Fibroblast of pulmonary artery (primary cell): ENCODE results near the gene SH3BP4.
A peak's percentile ranks its signal among the peaks of the same experiment; 100 is the strongest.

ENCODE experiments used
- DNase-seq: peaks from one replicate; pipeline ENCODE4 v3.0.0-alpha.2; 2010; ENCODE audit warnings: low read depth
- H3K4me3 ChIP-seq: replicated peaks from 2 replicates; pipeline ENCODE4 v1.5.1; 2011; ENCODE audit warnings: low read depth, mild to moderate bottlenecking, control low read depth, low read length, moderate library complexity
- TF ChIP-seq, protein P1 (sequence below): IDR thresholded peaks from 2 replicates; pipeline ENCODE4 v1.5.1; 2011; ENCODE audit warnings: mild to moderate bottlenecking, control low read depth, low read length, inconsistent platforms; ENCODE audit errors: missing control alignments

The SH3BP4 gene

DNA sequence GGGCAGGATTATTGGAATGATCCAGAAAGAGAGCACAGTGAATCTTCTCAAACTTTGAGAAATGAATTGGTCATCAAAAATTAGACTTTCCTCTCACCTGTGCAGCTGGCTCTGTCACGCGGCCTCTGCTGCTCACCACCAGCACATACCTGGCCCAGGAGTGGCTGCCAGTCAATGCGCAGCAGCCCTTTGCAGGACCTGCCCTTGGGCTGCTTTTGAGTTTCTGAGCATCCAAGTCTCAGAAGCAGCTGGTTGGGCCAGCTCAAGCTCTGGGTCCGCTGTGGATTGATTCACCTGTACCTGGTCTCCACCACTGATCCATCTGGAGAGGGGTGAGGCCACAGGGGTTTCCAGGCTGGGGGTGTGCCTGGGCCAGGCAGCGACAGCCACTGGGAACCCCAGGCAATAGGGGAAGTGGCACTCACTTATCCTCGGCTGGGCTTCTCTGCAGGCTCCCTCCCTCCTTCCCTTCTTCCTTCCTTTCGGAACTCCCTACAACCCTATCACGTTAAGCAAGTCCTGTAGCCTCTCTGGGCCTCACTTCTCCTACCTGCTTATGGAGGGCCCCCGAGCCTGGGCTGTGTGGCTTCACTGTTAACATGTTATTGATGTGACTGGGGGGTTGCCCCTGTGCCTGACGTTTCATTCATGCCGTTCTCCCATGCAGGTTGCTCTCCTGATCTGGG, 48.1 kb downstream of the SH3BP4 start:
- TF ChIP-seq, protein P1, sequence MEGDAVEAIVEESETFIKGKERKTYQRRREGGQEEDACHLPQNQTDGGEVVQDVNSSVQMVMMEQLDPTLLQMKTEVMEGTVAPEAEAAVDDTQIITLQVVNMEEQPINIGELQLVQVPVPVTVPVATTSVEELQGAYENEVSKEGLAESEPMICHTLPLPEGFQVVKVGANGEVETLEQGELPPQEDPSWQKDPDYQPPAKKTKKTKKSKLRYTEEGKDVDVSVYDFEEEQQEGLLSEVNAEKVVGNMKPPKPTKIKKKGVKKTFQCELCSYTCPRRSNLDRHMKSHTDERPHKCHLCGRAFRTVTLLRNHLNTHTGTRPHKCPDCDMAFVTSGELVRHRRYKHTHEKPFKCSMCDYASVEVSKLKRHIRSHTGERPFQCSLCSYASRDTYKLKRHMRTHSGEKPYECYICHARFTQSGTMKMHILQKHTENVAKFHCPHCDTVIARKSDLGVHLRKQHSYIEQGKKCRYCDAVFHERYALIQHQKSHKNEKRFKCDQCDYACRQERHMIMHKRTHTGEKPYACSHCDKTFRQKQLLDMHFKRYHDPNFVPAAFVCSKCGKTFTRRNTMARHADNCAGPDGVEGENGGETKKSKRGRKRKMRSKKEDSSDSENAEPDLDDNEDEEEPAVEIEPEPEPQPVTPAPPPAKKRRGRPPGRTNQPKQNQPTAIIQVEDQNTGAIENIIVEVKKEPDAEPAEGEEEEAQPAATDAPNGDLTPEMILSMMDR = no peak
- no peak for DNase-seq
- H3K4me3 ChIP-seq = no peak overlapping the region

DNA sequence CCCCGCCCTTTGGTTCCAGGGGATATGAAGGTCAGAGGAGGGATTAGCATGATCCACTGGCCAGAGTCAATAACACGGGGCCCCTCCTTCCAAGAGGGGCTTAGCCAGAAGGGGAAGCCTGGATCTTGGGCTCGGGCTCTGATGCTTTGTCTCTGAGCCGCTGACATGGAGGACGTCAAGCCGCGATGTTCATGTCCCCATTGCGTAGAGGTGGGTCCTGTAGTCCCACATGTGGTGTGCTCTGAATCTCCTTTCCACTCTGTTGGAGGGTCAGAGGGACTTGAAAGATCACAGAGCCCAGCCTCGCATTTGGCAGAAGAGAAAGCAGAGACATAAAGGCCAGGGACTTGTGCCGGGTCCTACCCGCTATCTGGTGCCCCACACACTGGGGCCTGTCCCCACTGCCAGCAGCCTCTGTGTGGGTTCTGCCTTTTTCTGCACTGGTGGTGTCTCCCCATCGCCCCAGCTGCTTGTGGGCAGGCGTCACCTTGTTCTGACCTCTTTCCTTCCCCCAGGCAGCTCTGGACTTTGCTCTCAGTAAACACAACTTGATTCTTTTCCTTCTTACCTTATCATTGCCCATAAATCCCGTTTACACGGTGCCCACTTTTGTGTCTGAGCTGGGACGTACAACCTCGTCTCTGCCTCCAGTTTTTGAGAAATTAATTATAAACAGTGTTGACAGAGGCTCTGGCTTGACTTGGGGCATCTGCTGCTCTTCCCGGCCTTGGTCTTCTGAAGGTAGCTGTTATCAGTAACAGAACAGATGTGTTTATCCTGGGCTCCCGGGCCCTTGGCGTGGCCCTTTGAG, 48.8 kb downstream of the SH3BP4 start:
- H3K4me3 ChIP-seq = no peak overlapping the region
- no peak for DNase-seq
- TF ChIP-seq, protein P1 = no peak

DNA sequence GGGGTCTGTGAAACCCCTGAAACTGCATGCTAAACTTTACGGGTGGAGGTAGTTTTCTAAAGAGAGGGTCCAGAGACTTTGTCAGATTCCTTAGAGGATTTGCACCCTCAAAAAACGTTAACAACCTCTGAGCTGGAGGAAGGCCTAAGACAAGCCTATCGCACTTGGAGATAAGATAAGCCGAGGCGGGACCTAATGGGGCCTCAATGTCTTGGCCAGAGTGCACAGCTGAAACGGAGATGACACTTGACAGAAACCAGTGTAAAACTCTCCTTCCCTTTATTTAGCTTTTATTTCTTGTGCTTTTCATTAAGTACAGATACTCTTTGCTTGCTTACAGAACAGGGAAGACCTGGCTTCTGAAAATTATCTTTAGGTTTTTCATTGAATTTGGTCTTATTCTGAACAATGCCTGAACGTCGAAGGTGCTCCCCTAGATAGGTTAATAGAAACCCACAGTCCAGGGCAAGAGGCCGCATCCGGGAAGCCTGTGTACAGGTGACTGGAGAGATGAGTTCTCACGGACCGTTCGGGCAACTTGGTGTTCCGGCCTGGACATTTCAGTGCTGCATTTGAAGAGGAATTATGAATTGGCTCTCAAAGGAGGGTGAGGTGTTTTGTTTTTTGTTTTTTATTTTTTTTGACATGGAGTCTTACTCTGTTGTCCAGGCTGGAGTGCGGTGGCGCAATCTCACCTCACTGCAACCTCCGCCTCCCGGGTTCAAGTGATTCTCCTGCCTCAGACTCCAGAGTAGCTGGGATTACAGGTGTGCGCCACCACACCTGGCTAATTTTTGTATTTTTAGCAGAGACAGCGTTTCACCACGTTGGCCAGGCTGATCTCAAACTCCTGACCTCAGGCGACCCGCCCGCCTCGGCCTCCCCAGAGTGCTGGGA, 49.7 kb downstream of the SH3BP4 start:
- TF ChIP-seq, protein P1 = no peak
- H3K4me3 ChIP-seq = no peak overlapping the region
- peak; percentile 36 for DNase-seq

DNA sequence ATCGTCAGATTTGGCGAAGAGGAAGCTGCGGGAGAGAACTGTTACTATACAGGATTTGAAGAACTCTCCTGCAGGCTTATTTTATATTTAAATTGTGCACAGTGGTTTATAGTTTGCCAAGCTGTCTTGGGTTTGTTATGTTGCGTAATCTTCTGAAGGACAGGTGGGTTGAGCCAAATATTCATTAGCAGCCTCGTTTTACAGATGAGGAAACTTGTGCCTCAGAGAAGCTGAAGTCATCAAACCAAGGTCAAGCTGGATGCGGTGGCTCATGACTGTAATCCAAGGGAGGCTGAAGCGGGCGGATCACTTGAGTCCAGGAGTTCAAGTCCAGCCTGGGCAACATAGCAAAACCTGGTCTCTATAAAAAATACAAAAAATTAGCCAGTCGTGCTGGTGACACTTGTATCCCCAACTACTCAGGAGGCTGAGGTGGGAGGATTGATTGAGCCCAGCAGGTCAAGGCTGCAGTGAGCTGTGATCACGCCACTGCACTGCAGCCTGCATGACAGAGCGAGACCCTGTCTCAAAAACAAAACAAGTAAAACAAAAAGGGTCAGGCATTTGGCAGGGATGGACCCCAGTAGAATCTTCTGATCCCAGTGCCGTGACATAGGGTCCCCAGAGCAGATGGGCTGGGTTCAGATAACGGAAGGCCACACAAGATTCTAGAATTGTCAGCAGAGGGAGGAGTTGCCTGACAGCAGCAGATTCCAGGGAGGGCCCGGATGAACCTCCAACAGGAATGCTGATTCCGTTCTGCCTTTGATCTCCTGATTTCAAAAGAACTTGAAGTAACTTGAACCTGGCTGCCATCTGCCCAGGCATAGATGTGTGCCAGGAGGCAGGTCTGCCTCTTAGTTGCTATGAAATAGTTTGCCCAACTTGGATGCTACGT, 50.6 kb downstream of the SH3BP4 start:
- TF ChIP-seq, protein P1 = no peak
- H3K4me3 ChIP-seq = no peak overlapping the region
- peak; percentile 54 for DNase-seq

DNA sequence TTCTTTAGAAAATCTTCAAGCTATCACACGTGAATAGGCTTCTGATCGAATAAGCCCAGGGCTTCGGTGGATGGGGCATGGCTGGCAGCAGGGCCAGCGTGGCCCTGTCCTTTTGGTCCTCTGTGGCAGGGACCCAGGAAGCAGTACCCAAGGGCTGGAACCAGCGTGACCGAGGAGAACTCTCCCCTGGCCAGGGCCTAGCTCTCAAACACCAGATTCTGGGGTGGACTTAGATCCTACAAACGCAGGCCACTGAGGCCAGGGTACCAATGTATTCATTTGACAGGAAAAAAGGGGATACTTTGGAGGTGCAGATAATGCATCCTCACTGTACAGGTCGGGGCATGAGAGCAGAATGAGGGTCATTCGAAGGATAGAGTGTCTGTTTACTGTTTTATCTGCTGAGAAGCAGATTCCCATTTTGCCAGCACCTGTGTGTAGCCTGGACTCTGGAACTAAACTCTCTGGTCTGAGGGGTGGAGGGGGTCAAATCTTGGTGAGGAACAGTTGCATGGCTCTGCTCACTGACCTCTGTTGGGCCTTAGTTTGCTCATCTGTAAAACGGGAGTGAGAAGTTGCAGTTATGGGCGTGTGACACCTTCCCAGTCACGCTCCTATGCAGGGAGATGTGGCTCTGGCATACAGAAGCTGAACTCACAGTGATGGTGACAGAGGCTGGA, 51.4 kb downstream of the SH3BP4 start:
- TF ChIP-seq, protein P1 = no peak
- DNase-seq = no peak
- no peak overlapping the region for H3K4me3 ChIP-seq
